Measurements from ENCODE around the gene SRGAP1.

The SRGAP1 gene

DNA sequence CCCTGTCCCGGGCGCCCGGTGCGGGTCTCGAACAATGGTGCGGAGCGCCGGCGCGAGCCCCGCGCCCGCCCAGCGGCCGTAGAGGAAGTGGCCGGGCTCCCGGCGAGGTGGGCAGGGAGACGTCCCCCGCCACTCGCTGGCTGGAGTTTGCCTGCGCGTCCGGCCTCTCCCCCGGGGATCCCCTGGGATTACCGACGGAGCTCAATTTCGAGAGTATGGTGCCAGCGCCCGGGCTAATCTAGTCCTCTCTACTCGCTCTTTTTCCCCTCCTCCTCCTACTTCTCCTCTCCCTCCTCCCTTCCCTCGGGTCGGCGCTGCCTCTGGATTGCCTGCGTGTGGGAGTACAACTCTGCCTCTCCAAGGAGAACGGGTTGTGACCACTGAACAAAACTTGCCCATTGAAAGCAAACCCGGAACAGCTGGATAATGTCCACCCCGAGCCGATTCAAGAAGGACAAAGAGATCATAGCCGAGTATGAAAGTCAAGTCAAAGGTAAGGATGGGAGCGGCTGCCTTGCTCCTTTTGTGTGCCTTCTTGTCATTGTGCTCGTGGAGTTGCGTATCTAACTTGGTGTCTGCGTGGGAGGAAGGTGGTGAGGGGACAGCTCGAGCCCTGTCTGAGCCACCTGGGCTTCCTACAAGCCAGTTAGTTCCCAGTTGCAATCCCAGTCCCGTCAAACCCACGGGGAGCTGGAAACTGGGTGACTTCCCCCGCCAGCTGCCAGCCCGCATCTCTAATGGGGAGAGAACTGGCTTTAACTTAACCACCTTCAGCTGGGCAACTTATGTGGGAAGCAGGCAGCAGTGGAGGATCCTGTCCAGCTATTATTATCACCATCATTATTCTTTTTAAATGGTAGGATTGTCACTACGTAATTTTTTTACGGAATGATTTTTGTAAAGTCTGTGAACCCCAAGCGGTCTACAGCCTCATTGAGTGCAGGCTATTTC, at the start of gene SRGAP1:
Gene SRGAP1, plus strand, starts transcription at position 310 of the 951 bp plus-strand sequence. Its CDS starts 117 bp downstream, at position 427.
- no peak for TF ChIP-seq ZNF274 (IDR thresholded peaks at IDR 0.05; ENCODE audit: low read depth, low read length)
- peak within 1 kb of the TSS; percentile 70 for H3K4me3 ChIP-seq (ENCODE audit: low read length)

DNA sequence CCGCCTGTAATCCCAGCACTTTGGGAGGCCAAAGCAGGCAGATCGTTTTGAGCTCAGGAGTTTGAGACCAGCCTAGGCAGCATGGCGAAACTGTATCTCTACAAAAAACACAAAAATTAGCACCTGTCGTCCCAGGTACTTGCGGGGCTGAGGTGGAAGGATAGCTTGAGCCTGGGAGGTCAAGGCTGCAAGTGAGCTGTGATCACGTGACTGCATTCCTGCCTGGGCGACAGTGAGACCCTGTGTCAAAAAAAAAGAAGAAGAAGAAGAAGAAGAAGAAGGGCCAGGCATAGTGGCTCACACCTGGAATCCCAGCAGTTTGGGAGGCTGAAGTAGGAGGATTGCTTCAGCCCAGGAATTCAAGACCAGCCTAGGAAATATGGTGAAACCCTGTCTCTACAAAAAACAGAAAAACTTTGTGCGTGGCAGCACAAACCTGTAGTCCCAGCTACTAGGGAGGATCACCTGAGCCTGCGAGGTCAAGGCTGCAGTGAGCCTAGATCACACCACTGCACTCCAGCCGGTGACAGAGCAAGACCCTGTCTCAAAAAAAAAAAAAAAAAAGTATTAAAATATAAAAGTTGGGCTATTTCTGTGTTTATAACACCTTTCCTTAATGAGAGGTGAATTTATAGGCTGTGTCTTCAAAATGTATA, 49.3 kb upstream of the SRGAP1 start:
- TF ChIP-seq ZNF274 (IDR thresholded peaks at IDR 0.05; ENCODE audit: low read depth, low read length) = no peak
- H3K4me3 ChIP-seq (ENCODE audit: low read length) = no peak overlapping the region

DNA sequence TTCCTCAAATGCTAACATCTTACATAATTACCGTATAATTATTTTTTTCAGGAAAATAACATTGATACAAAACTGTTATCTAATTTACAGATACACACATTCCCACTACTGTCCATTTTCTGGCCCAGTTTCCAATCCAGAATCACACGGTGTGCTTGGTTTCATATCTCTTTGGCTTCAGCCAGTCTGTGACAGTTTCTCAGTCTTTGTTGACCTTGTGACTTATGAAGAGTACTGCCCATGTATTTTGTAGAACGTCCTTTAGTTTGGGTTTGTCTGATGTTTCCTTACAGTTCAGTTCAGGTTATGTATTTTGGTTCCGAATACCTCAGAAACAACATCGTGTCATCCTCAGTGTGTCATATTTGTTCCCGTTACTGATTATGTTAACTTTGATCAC, 48.6 kb upstream of the SRGAP1 start:
- H3K4me3 ChIP-seq (ENCODE audit: low read length) = no peak overlapping the region
- TF ChIP-seq ZNF274 (IDR thresholded peaks at IDR 0.05; ENCODE audit: low read depth, low read length) = no peak

DNA sequence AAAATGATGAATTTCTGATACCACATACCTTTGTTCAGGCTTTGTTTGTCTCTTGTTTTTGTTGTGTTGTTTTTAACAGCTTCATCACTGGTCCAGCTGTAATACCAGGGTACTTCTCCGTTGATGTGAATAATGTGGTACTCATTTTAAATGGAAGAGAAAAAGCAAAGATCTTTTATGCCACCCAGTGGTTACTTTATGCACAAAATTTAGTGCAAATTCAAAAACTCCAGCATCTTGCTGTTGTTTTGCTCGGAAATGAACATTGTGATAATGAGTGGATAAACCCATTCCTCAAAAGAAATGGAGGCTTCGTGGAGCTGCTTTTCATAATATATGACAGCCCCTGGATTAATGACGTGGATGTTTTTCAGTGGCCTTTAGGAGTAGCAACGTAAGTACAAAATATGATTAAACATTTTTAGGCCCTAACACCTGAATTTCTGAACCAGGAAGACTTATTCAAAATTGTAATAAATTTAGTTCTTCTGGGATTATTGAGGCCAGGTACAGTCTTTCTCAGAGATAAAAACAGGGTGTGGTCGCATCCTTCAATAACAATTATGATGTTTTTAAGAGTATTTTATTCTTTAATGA, 42.4 kb upstream of the SRGAP1 start:
- TF ChIP-seq ZNF274 (IDR thresholded peaks at IDR 0.05; ENCODE audit: low read depth, low read length) = no peak
- H3K4me3 ChIP-seq (ENCODE audit: low read length) = no peak overlapping the region

DNA sequence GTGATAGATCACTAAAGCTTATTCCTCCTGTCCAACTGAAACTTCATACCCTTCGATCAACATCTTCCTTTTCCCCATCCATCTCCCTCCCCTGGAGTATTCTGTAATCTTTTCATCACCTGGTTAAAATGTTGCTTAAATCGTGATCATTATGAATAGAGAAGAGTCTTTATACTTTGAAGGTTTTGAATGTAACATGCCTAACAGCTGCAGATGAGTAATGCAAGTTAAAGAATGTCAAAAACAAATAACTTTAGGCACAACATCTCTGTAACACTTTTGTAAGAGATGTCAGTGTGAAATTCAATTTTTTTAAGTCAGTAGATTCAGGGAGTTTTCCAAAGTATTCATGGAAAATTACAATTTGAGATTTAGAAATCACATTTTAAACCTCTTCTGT, 39.8 kb upstream of the SRGAP1 start:
- H3K4me3 ChIP-seq (ENCODE audit: low read length) = no peak overlapping the region
- no peak for TF ChIP-seq ZNF274 (IDR thresholded peaks at IDR 0.05; ENCODE audit: low read depth, low read length)

DNA sequence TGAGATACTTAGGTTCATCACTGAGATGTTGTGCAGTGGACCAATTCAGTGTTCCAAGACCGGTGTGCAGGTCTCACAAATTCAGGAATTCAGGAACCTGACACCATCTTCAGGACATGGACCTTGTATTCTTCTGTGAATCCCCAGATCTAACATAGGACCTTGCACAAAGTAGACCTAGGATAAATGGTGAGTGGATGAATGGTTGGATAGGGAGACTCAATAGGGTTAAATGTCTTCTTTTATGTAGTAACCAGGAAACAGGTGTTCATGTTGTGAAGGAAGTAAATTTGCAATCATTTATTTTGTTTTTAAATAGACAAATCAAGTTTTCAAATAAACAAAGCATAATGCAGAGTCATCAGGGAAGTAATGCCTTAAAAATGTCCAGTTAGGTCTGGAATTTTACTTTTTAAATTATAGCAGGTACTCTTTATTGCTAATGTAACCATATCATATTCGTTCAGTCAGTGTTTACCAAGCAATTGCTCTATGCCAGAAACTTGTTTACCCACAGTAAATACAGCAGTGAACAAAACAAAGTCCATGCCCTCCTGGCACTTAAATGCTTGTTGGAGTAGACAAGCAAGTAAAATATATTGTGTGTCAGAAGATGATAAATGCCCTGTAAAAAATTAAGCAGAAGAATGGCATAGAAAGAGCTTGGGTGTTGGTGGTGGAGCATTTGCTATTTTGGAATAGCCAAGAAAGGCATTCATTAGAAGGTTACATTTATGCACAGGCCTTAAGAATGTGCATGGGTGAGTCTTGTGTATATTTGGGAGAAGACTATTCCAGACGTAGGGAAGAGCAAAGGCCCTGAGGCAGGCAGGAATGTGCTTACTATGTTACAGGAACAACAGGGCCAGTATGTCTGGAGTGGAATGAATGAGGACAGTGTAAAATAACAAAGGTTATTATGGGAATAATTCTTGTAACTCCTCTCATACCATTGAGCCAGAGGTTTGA, 38.5 kb upstream of the SRGAP1 start:
- no peak for TF ChIP-seq ZNF274 (IDR thresholded peaks at IDR 0.05; ENCODE audit: low read depth, low read length)
- H3K4me3 ChIP-seq (ENCODE audit: low read length) = no peak overlapping the region

DNA sequence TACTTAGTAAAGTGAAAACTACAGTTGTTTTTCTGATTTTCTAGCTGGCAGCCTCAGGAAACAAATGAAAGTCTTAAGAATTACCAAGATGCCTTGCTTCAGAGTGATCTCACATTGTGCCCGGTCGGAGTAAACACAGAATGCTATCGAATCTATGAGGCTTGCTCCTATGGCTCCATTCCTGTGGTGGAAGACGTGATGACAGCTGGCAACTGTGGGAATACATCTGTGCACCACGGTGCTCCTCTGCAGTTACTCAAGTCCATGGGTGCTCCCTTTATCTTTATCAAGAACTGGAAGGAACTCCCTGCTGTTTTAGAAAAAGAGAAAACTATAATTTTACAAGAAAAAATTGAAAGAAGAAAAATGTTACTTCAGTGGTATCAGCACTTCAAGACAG, 35.9 kb upstream of the SRGAP1 start:
- no peak overlapping the region for H3K4me3 ChIP-seq (ENCODE audit: low read length)
- no peak for TF ChIP-seq ZNF274 (IDR thresholded peaks at IDR 0.05; ENCODE audit: low read depth, low read length)

DNA sequence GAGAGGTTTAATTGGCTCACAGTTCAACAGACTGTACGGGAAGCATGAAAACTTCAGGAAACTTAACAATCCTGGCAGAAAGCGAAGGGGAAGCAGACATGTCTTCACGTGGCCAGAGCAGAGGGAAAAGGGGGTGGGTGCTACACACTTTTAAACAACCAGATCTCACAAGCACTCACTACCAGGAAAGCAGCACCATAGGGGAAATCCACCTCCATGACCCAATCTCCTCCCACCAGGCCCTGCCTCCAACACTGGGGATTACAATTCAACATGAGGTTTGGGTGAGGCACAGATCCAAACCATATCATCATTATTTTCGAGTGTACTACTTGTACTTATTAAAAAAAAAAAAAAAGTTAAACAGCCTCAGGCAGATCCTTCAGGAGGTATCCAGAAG, 34.9 kb upstream of the SRGAP1 start:
- H3K4me3 ChIP-seq (ENCODE audit: low read length) = no peak overlapping the region
- no peak for TF ChIP-seq ZNF274 (IDR thresholded peaks at IDR 0.05; ENCODE audit: low read depth, low read length)

DNA sequence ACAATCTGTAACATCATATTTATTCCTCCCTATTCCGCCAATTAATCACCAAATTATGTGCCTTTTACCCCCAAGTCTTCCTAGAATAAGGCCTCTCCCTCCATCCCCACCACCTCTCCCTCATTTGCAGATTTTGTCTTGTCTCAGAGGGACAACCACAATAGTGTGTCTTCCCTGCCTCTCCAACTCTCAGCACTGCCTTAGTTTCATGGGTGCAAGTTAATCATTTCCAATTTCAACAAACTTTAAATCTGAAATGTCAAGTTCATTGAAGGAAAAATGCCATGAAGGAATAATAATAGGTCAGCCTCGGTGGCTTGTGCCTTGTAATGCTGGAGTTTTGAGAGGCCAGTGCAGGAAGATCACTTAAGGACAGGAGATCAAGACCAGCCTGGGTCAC, 33.2 kb upstream of the SRGAP1 start:
- TF ChIP-seq ZNF274 (IDR thresholded peaks at IDR 0.05; ENCODE audit: low read depth, low read length) = no peak
- H3K4me3 ChIP-seq (ENCODE audit: low read length) = no peak overlapping the region

DNA sequence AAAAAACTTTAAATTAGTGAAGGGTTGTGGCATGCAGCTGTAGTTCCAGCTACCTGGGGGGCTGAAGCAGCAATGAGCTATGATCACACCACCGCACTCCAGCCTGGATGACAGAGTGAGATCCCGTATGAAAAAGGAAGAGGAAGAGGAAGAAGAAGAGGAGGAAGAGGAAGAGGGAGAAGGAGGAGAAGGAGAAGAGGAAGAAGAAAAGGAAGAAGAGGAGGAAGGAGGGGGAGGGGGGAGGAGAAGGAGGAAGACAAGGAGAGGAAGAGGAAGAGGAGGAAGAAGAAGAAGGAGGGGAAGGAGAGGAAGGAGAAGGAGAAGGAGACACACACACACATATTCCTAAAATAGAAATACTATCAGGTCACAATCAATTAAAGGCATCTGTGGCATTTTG, 32.7 kb upstream of the SRGAP1 start:
- no peak for TF ChIP-seq ZNF274 (IDR thresholded peaks at IDR 0.05; ENCODE audit: low read depth, low read length)
- no peak overlapping the region for H3K4me3 ChIP-seq (ENCODE audit: low read length)

DNA sequence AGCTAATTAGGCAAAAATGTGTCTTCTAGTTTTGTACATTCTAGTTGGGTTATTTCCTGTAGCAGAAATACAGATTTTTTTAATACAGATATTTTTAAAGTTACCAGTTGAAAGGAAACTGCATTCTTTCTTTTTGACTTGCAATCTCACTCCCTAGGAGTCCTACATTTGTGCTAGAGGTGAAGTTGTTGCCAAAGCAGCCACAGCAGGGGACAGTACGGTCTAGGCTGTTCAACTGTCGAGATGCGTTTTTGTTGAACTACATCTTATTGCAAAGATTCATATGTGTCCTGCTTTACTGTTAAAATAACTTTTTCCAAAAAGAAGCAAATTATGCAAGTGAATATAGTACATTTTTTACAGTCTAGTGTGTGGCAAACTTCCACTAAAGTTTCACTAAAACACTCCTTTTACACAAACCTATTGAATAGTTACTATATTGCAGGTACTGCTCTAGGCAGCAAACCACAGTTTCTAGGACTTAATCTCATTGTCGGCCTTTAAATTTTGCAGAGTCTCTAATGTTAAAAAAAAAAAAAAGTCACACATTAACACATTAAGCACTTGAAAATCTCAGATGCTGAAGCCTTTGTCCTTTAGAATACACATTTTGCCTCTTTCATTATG, 30.2 kb upstream of the SRGAP1 start:
- no peak overlapping the region for H3K4me3 ChIP-seq (ENCODE audit: low read length)

DNA sequence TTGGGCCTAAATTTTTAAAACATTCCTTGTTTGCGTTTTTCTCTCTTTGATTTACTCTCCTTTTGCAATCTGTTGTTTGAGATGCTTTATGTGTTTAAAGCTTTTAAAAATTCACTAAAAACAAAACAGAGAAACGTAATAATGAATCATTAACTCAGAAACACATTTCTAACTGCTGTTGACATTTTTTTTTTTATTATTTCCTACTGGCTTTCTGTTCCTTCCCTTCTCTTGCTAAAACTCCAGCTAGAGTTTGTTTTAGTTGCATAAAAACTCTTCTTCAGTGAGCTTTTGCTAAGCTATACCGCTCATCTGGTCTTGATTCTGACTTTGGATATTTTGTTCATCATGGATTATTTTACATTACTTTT, 29.0 kb upstream of the SRGAP1 start:
- peak overlapping the region; percentile 36; the same call in 1 of the 2 replicates for H3K4me3 ChIP-seq (ENCODE audit: low read length)
- TF ChIP-seq ZNF274 (IDR thresholded peaks at IDR 0.05; ENCODE audit: low read depth, low read length) = no peak

More for the DNA sequence above, 30.2 kb upstream of the SRGAP1 start:
- no peak for TF ChIP-seq ZNF274 (IDR thresholded peaks at IDR 0.05; ENCODE audit: low read depth, low read length)

DNA sequence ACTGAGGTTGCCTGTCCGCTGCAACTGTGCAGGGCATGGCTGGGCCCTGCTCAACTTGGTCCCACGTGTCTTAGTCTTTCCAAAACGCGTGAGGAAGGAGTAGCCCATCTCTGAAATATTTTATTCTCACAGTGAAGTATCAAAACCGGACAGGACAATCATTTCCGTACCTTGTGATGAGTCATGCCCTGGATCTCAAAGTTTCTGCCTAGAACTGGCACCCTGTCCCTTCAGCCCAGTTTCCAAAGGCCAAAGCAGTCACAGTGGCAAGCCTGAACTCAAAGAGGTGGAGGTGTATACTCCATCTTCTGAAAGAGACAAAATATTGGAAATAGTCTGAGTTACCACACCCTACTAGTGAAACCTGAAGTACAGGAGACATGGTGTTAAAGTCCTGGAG, 28.5 kb upstream of the SRGAP1 start:
- no peak overlapping the region; the same call in 1 of the 2 replicates for H3K4me3 ChIP-seq (ENCODE audit: low read length)
- no peak for TF ChIP-seq ZNF274 (IDR thresholded peaks at IDR 0.05; ENCODE audit: low read depth, low read length)

Measured in GM08714 (cell line).